DMS53 treated with DMSO at 0.1 percent for 48 hours (cell line): Measurements from ENCODE around the gene SMOC1.
A peak's percentile ranks its signal among the peaks of the same experiment; 100 is the strongest.

Experiments used
- DNase-seq: peaks from one replicate; lab custom pipeline; 2025; ENCODE audit not compliant: unreplicated experiment; lab: John Stamatoyannopoulos, UW

The SMOC1 gene

DNA sequence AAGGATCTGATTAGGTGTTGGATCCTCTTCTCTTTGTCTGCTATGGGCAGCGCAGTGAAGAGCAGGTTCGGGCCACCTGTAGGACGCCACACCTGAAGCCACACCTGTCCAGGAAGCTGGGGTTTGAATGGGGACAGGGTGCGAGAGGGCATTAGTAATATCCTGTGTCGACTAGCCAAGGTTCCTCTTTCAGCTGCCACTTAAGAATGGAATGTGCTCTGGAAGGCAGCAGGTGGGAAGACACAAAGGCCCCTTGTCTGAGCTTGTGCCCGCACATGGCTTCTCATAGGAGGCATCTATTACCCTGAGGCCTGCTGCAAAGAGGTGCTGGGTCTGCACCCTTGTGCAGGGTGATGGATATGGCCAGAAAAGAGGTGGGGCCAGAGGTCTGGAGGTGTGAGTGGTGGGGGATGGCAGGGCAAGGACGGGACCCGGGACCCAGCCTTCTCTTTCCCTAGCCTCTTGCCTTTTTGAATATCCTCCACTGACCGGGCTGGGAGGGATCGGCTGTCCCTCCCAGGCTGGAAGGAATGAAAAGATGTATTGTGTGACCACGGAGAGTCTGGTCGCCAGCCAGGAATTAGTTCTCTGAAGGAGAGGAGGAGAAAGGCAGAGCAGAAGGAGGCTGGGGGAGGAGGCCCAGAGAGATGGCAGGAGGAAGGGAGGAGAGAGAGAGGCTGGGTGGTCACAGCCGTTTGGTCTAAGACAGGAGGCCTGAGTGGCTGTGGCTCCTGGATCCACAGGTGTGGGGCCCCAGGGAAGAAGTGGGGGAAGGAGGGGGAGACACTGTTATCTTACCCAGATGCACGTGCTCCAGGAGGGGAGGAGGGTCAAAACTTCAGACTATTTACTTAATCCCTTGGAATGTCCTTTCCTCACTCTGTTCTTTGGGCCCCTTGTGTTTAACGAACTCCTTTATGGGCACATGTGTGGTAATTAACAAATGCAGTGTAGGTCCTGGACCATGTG is 101.5 kb downstream of the SMOC1 start:
- peak; percentile 57 for DNase-seq

- DNase-seq = no peak
These were observed 103.1 kb downstream of the SMOC1 start for GRCh38 chr14:69982220-69982839.

- no peak for DNase-seq
These were observed 103.7 kb downstream of the SMOC1 start for GRCh38 chr14:69982886-69983285.

DNA sequence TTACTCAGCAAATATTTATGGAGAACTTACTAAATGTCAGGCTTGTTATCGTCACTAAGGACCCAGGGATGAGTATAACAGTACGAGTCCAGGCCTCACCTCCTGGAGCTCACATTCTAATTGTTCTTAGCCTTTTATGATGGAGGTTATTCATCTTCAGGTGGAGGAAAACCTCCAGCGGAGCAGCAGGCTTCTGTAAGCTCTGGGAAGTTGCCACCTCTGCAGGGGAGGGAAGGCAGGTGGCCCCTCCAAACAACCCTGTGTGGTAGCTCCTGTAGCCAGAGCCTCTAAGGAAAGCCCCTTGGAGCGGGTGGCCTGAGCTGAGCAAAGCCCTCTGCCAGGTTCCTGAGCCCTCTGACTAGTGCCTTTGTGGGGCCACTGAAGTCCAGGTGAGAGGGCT is 104.1 kb downstream of the SMOC1 start:
- DNase-seq = no peak

DNA sequence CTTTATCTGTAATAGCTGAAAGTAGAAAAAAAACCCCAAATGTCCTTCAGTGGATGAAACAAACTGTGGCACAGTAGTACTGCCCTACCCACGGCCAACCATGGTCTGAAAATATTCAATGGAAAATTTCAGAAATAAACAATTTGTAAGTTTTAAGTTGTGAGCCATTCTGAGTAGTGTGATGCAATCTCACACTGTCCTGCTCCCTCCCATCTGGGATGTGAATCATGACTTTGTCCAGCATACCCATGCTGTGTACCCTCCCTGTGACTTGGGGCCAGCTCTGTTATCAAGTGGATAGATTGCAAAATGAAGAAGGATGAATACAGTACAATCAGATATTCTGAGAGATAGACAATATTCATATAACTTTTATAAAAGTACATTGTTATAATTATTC is 106.2 kb downstream of the SMOC1 start:
- no peak for DNase-seq

DNA sequence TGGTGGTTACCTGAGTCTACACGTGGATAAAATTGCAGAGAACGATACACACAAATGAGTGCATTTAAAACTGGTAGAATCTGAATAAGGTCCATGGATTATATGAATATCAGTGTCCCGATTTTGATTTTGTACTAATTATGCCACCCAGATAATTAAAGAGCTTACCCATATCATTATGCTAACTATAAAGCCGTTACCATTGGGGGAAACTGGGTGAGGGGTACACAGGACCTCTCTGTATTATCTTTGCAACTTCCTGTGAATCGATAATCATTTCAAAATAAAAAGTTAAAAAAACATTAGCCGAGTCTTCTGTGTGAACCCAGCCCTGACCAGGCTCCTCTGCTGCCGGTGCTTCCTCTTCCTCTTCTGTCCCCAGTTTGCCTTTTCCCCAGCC is 107.1 kb downstream of the SMOC1 start:
- DNase-seq = no peak

DNA sequence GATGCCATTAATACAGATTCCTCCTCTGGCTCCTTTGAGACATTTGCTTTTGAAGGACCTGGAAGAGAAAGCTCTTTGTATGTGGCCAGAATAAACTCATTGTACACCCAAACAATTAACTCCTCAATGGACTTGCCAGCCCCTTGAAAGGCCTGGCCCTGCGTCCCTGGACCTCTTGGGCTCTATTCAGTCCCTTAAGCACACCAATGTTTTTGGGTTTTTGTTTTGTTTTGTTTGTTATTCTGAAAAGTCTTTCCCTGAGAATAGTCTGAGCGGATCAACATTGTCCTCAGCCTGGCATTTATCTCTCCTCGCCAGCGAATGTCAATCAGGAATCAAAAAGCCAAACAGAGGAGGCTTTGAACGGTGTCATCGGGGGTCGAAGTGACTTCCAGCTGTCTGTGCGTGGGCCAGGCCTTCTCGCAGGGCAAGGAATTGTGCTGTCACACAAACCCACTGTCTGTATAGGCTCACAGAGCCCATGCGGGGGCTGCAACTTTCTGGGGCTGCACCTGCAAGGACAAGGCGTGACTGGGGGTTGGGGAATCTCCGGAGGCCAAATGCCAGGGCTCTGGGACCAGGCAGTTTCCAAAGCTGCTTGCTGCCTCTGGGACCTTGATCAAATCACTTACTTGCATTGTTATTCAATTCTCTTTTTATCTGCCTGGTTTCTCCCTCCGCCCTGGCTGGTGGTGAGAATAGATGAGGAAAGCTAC is 108.3 kb downstream of the SMOC1 start:
- DNase-seq = no peak

- DNase-seq = no peak
These were observed 109.8 kb downstream of the SMOC1 start for GRCh38 chr14:69988979-69989378.

- no peak for DNase-seq
These were observed 110.4 kb downstream of the SMOC1 start for GRCh38 chr14:69989622-69990021.

DNA sequence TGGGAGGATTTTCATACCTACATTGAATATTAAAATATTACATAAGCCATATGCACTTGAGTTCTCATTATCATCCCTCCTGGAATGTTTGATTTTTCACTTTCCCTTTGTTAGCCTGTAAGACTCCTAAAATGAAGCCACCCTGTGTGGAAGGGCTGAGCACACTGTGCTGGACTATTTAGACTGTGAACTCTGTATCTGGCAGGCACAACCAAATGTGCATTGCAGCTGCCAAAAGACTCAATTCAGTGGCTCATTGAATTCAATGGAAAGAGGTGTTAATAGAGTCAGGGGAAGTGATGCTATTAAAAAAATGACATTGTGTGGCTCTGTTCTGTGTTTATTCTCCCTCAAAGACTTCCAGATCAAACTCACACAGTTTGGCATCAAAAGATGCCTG is 111.1 kb downstream of the SMOC1 start:
- no peak for DNase-seq

- no peak for DNase-seq
These were observed 112.2 kb downstream of the SMOC1 start for GRCh38 chr14:69991422-69991821.

DNA sequence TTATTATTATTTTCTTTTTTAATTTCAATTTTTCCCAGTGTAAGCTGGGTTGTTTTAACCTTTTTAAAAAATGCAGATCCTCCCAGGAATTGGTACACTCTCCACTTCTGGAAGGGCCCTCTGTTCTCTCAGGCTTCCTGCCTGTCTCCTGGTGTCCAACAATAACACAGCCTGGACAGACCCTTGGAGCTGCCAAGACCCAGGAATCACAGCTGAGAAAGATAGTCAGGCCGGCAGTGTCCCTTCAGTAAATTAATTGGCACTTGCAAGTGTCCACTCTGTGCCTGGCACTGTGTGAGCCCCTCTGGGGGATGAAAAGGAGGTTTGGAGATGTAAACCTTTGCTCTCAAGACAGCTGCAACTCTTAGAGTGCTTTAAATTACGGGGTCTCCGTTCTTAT is 113.3 kb downstream of the SMOC1 start:
- DNase-seq = no peak

- DNase-seq = no peak
These were observed 114.1 kb downstream of the SMOC1 start for GRCh38 chr14:69993326-69993725.

DNA sequence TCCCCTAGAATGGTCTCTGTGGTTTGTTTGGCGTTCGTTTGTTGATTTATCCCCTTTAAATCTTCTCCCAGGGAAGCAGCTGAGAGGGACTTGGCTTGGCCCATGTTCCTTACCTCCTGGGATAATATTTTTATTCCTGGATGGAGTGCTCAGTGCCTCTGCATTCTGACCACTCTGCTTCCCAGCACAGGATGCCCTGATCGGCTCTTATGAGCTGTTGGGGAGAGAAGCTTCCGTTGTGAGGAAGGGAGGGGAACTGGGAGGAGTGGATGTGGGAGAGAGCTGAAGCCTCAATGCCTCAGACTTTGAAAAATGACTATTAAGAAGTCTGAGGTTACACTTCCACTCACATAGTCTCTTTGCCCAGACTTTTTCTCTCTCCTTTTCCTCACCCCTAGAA is 114.8 kb downstream of the SMOC1 start:
- no peak for DNase-seq

- DNase-seq = no peak
These were observed 117.0 kb downstream of the SMOC1 start for GRCh38 chr14:69996216-69996615.

GRCh38 chr14:69997849-69998248 is 118.6 kb downstream of the SMOC1 start:
- DNase-seq = no peak

- DNase-seq = peak; percentile 80
These were observed 120.1 kb downstream of the SMOC1 start for GRCh38 chr14:69999261-69999674.

DNA sequence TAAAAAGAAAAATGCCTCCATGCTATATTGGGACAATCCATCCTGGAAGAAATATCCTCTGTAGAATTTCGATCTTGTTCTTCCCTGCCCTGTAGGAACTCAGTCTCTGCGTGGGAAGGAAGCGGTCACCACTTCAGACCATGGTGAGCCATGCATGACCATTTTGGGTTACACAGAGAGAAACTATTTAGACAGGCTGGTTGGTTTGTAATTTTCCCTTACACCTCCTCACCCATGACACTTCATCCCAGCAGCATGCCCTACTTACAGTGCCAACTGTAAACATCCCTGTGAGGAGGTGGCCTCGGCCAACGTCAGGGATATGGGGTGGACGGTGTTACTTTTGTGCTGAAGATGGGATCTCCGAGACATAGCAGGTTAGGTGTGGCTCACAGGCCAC is 121.4 kb downstream of the SMOC1 start:
- DNase-seq = no peak

GRCh38 chr14:70002589-70003346 is 123.6 kb downstream of the SMOC1 start:
- DNase-seq = no peak

DNA sequence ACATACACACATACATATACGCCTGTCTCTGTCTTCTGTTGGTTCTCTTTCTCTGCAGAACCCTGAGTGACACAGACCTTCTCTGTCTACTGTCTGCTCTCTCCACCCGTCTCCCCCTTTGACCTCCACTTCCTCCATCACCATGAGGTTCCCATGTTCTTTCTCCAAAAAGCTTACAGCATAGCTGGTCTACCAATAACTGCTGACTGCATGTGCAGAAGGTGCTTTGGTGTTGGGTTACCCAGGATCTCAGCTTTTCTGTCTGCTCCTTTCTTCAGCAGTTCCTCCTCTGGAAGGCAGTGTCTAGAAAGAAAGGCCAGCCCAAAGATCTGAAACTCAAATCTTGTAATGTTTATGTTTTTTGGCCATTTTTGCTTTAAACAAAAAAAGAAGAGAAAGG is 125.6 kb downstream of the SMOC1 start:
- DNase-seq = no peak

DNA sequence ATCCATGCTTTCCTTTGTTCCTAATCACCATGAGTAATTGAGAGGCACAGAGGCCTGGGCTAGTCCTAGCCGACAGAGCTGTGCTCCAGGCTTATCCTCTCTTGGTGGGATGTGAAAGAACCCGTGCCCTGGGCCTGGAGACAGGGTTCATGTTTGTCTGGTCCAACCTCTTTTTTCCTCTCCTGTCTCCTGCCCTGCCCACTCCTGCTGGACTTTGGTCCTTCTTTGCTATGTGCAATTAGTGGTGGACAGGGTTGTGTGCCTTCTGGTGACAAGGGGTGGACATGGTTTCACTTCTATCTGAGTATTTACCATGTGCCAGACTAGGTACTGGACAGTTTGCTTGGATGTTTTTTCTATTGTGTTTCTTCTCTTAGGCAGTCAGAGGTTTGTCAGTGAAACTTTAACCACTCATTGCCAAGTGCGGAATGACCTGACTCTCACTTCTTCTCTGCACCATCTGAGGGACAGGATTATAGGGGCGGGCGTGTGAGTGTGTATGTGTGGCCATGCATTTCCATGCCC is 126.1 kb downstream of the SMOC1 start:
- DNase-seq = peak; percentile 23
